Astrocyte of the hippocampus (primary cell): Measurements from ENCODE around the gene DYNC2LI1.

ENCODE experiments used
- DNase-seq: peaks from one replicate; pipeline ENCODE4 v3.0.0; 2011; ENCODE audit warnings: low read depth, low spot score

DYNC2LI1 gene

GRCh38 chr2:43762286-43762685, 11.6 kb upstream of the DYNC2LI1 start:
- peak; percentile 32 for DNase-seq

GRCh38 chr2:43763091-43763490, 10.7 kb upstream of the DYNC2LI1 start:
- DNase-seq, result no peak

GRCh38 chr2:43764086-43764705, 9.6 kb upstream of the DYNC2LI1 start:
- no peak for DNase-seq

GRCh38 chr2:43766006-43766405, 7.8 kb upstream of the DYNC2LI1 start:
- DNase-seq, result no peak

GRCh38 chr2:43774617-43775016, 778 bp downstream of the DYNC2LI1 start:
- DNase-seq, result no peak

GRCh38 chr2:43776324-43776723, 2.5 kb downstream of the DYNC2LI1 start:
- no peak for DNase-seq

GRCh38 chr2:43777306-43777926, 3.6 kb downstream of the DYNC2LI1 start:
- no peak for DNase-seq

- DNase-seq, result no peak
These were observed 4.4 kb downstream of the DYNC2LI1 start for GRCh38 chr2:43778233-43778632.

- no peak for DNase-seq
These were observed 14.1 kb downstream of the DYNC2LI1 start for GRCh38 chr2:43787895-43788294.

- no peak for DNase-seq
These were observed 14.8 kb downstream of the DYNC2LI1 start for GRCh38 chr2:43788646-43789045.

GRCh38 chr2:43790147-43790546, 16.3 kb downstream of the DYNC2LI1 start:
- no peak for DNase-seq

- DNase-seq, result no peak
These were observed 17.4 kb downstream of the DYNC2LI1 start for GRCh38 chr2:43791035-43791765.

GRCh38 chr2:43792653-43793052, 18.8 kb downstream of the DYNC2LI1 start:
- no peak for DNase-seq

GRCh38 chr2:43794956-43795355, 21.1 kb downstream of the DYNC2LI1 start:
- DNase-seq, result no peak

GRCh38 chr2:43796206-43796605, 22.4 kb downstream of the DYNC2LI1 start:
- DNase-seq, result no peak

GRCh38 chr2:43798300-43798699, 24.5 kb downstream of the DYNC2LI1 start:
- no peak for DNase-seq

- no peak for DNase-seq
These were observed 27.1 kb downstream of the DYNC2LI1 start for GRCh38 chr2:43800894-43801293.

GRCh38 chr2:43802135-43802534, 28.3 kb downstream of the DYNC2LI1 start:
- DNase-seq, result no peak

- DNase-seq, result no peak
These were observed 29.3 kb downstream of the DYNC2LI1 start for GRCh38 chr2:43803113-43803512.

- DNase-seq, result no peak
These were observed 32.8 kb downstream of the DYNC2LI1 start for GRCh38 chr2:43806719-43807031.

GRCh38 chr2:43810452-43810851, 36.6 kb downstream of the DYNC2LI1 start:
- no peak for DNase-seq

- DNase-seq, result no peak
These were observed 37.0 kb downstream of the DYNC2LI1 start for GRCh38 chr2:43810888-43811287.

GRCh38 chr2:43812006-43812405, 38.2 kb downstream of the DYNC2LI1 start:
- no peak for DNase-seq
